HEK293 (cell line): ENCODE data around the gene ITGAL.

Source experiments
- BCL11B ChIP-seq: fragments of 450-650 bp; formaldehyde crosslinking; IDR thresholded peaks from 2 replicates; pipeline ENCODE4 v1.5.1; 2016; ENCODE audit warnings: low read depth, missing biosample characterization, missing genetic modification characterization
- HOXA7 ChIP-seq: sonication (generic); formaldehyde crosslinking; IDR thresholded peaks from 2 replicates; pipeline ENCODE4 v1.8.1; 2022; ENCODE audit warnings: missing genetic modification reagents, borderline replicate concordance
- PRDM1 ChIP-seq: fragments of 450-650 bp; formaldehyde crosslinking; IDR thresholded peaks from 2 replicates; pipeline ENCODE4; 2016; ENCODE audit warnings: missing biosample characterization, missing genetic modification characterization
- SP7 ChIP-seq: fragments of 450-650 bp; formaldehyde crosslinking; IDR thresholded peaks from 2 replicates; pipeline ENCODE4 v1.5.1; 2016; ENCODE audit warnings: missing biosample characterization, missing genetic modification characterization
- TRIM28 ChIP-seq: IDR thresholded peaks from 2 replicates; pipeline ENCODE4 v1.6.1; 2011; ENCODE audit warnings: low read length, control low read depth, borderline replicate concordance
- ZBTB21 ChIP-seq: fragments of 450-650 bp; formaldehyde crosslinking; IDR thresholded peaks from 2 replicates; pipeline ENCODE4 v1.5.1; 2017; ENCODE audit warnings: missing biosample characterization, missing genetic modification characterization
- ZBTB8A ChIP-seq: fragments of 450-650 bp; formaldehyde crosslinking; IDR thresholded peaks from 2 replicates; pipeline ENCODE4 v1.5.1; 2016; ENCODE audit warnings: missing biosample characterization, missing genetic modification characterization
- ZFHX2 ChIP-seq: fragments of 450-650 bp; formaldehyde crosslinking; conservative IDR thresholded peaks from 2 replicates; pipeline ENCODE4 v1.5.1; 2016; ENCODE audit warnings: missing biosample characterization, missing genetic modification characterization
- ZNF121 ChIP-seq: fragments of 450-650 bp; formaldehyde crosslinking; IDR thresholded peaks from 2 replicates; pipeline ENCODE4 v1.5.1; 2016; ENCODE audit warnings: missing biosample characterization, missing genetic modification characterization
- ZNF132 ChIP-seq: fragments of 450-650 bp; formaldehyde crosslinking; IDR thresholded peaks from 2 replicates; pipeline ENCODE4 v1.5.1; 2017; ENCODE audit warnings: missing biosample characterization, missing genetic modification characterization, borderline replicate concordance
- ZNF140 ChIP-seq: fragments of 450-650 bp; formaldehyde crosslinking; IDR thresholded peaks from 2 replicates; pipeline ENCODE4 v1.5.1; 2016; ENCODE audit warnings: missing biosample characterization, missing genetic modification characterization
- ZNF169 ChIP-seq: fragments of 450-650 bp; formaldehyde crosslinking; IDR thresholded peaks from 2 replicates; pipeline ENCODE4 v1.5.1; 2016; ENCODE audit warnings: missing biosample characterization, missing genetic modification characterization
- ZNF221 ChIP-seq: fragments of 450-650 bp; formaldehyde crosslinking; IDR thresholded peaks from 2 replicates; pipeline ENCODE4 v1.5.1; 2017; ENCODE audit warnings: missing biosample characterization, missing genetic modification characterization, borderline replicate concordance
- ZNF23 ChIP-seq: fragments of 450-650 bp; formaldehyde crosslinking; IDR thresholded peaks from 2 replicates; pipeline ENCODE4 v1.5.1; 2016; ENCODE audit warnings: missing biosample characterization, missing genetic modification characterization, borderline replicate concordance
- ZNF266 ChIP-seq: fragments of 450-650 bp; formaldehyde crosslinking; IDR thresholded peaks from 2 replicates; pipeline ENCODE4 v1.5.1; 2016; ENCODE audit warnings: missing biosample characterization, missing genetic modification characterization, low read depth
- ZNF302 ChIP-seq: fragments of 450-650 bp; formaldehyde crosslinking; IDR thresholded peaks from 2 replicates; pipeline ENCODE4 v1.5.1; 2016; ENCODE audit warnings: missing biosample characterization, missing genetic modification characterization, low read depth
- ZNF335 ChIP-seq: fragments of 450-650 bp; formaldehyde crosslinking; conservative IDR thresholded peaks from 2 replicates; pipeline ENCODE4 v1.5.1; 2016; ENCODE audit warnings: missing biosample characterization, missing genetic modification characterization
- ZNF521 ChIP-seq: fragments of 450-650 bp; formaldehyde crosslinking; IDR thresholded peaks from 2 replicates; pipeline ENCODE4 v1.5.1; 2017; ENCODE audit warnings: missing biosample characterization, mild to moderate bottlenecking, missing genetic modification characterization
- ZNF624 ChIP-seq: fragments of 450-650 bp; formaldehyde crosslinking; IDR thresholded peaks from 2 replicates; pipeline ENCODE4 v1.5.1; 2017; ENCODE audit warnings: missing biosample characterization, missing genetic modification characterization
- ZNF747 ChIP-seq: fragments of 450-650 bp; formaldehyde crosslinking; IDR thresholded peaks from 2 replicates; pipeline ENCODE4 v1.5.1; 2016; ENCODE audit warnings: missing biosample characterization, missing genetic modification characterization
- ZNF791 ChIP-seq: fragments of 450-650 bp; formaldehyde crosslinking; IDR thresholded peaks from 2 replicates; pipeline ENCODE4 v1.5.1; 2016; ENCODE audit warnings: missing biosample characterization, missing genetic modification characterization
- TF ChIP-seq, protein P1 (sequence below): fragments of 450-650 bp; formaldehyde crosslinking; optimal IDR thresholded peaks from 2 replicates; pipeline ENCODE3; 2016; ENCODE audit warnings: missing biosample characterization, mild to moderate bottlenecking, missing genetic modification characterization
- TF ChIP-seq, protein P2 (sequence below): fragments of 450-650 bp; formaldehyde crosslinking; IDR thresholded peaks from 2 replicates; pipeline ENCODE4 v1.5.1; 2016; ENCODE audit warnings: missing biosample characterization, missing genetic modification characterization
- TF ChIP-seq, protein P3 (sequence below): fragments of 450-650 bp; formaldehyde crosslinking; IDR thresholded peaks from 2 replicates; pipeline ENCODE4 v1.5.1; 2016; ENCODE audit warnings: missing biosample characterization, missing genetic modification characterization
- TF ChIP-seq, protein P4 (sequence below): fragments of 450-650 bp; formaldehyde crosslinking; IDR thresholded peaks from 2 replicates; pipeline ENCODE4 v1.5.1; 2016; ENCODE audit warnings: missing biosample characterization, missing genetic modification characterization, borderline replicate concordance
- TF ChIP-seq, protein P5 (sequence below): fragments of 450-650 bp; formaldehyde crosslinking; IDR thresholded peaks from 2 replicates; pipeline ENCODE4 v1.5.1; 2017; ENCODE audit warnings: missing biosample characterization, missing genetic modification characterization
- TF ChIP-seq, protein P6 (sequence below): fragments of 450-650 bp; formaldehyde crosslinking; IDR thresholded peaks from 2 replicates; pipeline ENCODE4 v1.5.1; 2016; ENCODE audit warnings: missing biosample characterization, missing genetic modification characterization

ITGAL gene

DNA sequence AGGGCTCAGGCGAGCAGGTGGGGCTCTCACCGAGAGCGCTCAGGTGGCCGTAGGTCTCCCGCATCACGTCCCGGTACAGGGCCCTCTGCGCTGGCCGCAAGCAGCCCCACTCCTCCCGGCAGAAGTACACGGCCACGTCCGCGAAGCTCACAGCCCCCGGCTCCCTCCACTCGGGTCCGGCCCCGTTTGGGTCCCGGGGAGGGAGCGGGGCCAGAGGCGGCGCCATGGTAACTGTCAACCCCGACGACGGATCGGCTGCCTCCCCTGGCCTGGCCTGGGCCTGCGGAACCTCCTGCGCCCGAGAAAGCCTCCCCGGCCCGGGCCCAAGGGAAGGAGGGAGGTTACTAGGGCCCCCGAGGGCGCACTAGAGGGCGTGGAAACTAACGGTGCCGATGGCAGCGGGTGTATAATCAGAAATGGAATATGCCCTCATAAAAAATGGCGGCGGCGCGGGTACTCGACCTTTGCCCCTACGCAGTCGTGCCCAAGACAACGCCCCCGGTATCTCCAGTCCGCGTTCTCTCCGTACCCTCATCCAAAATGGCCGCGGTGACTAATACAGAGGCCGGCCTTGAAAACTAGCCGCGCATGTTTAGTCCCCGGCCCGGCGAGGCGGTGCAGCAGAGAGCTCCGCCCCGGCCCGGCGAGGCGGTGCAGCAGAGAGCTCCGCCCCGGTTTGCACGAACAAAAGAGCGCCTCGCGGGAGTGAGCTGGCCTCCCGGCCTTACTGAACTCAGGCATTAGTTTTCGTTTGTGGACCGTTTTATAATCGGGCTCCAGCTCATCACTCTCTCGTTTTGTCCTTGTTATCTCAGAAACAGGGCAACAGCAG, 85.6 kb downstream of the ITGAL start, which contains the start of gene ZNF764 (continued):
- TF ChIP-seq, protein P1, sequence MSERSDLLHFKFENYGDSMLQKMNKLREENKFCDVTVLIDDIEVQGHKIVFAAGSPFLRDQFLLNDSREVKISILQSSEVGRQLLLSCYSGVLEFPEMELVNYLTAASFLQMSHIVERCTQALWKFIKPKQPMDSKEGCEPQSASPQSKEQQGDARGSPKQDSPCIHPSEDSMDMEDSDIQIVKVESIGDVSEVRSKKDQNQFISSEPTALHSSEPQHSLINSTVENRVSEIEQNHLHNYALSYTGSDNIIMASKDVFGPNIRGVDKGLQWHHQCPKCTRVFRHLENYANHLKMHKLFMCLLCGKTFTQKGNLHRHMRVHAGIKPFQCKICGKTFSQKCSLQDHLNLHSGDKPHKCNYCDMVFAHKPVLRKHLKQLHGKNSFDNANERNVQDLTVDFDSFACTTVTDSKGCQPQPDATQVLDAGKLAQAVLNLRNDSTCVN (tag by site-specific recombination): peak; percentile 93
- no peak for TF ChIP-seq ZNF521 (tag by site-specific recombination)
- TF ChIP-seq ZNF140 (tag by site-specific recombination): no peak
- peak; percentile 73 for TF ChIP-seq ZFHX2 (tag by site-specific recombination)
- TF ChIP-seq ZNF335 (tag by site-specific recombination): peak; percentile 91
- TF ChIP-seq, protein P2, sequence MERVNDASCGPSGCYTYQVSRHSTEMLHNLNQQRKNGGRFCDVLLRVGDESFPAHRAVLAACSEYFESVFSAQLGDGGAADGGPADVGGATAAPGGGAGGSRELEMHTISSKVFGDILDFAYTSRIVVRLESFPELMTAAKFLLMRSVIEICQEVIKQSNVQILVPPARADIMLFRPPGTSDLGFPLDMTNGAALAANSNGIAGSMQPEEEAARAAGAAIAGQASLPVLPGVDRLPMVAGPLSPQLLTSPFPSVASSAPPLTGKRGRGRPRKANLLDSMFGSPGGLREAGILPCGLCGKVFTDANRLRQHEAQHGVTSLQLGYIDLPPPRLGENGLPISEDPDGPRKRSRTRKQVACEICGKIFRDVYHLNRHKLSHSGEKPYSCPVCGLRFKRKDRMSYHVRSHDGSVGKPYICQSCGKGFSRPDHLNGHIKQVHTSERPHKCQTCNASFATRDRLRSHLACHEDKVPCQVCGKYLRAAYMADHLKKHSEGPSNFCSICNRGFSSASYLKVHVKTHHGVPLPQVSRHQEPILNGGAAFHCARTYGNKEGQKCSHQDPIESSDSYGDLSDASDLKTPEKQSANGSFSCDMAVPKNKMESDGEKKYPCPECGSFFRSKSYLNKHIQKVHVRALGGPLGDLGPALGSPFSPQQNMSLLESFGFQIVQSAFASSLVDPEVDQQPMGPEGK (tag by site-specific recombination): peak; percentile 92
- no peak for TF ChIP-seq ZNF132 (tag by site-specific recombination)
- TF ChIP-seq, protein P3, sequence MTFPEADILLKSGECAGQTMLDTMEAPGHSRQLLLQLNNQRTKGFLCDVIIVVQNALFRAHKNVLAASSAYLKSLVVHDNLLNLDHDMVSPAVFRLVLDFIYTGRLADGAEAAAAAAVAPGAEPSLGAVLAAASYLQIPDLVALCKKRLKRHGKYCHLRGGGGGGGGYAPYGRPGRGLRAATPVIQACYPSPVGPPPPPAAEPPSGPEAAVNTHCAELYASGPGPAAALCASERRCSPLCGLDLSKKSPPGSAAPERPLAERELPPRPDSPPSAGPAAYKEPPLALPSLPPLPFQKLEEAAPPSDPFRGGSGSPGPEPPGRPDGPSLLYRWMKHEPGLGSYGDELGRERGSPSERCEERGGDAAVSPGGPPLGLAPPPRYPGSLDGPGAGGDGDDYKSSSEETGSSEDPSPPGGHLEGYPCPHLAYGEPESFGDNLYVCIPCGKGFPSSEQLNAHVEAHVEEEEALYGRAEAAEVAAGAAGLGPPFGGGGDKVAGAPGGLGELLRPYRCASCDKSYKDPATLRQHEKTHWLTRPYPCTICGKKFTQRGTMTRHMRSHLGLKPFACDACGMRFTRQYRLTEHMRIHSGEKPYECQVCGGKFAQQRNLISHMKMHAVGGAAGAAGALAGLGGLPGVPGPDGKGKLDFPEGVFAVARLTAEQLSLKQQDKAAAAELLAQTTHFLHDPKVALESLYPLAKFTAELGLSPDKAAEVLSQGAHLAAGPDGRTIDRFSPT: peak; percentile 99; the same call in 1 of the 2 replicates
- no peak for TF ChIP-seq ZNF169 (tag by site-specific recombination)
- peak; percentile 75; the same call in 1 of the 2 replicates for TF ChIP-seq BCL11B
- TF ChIP-seq, protein P4, sequence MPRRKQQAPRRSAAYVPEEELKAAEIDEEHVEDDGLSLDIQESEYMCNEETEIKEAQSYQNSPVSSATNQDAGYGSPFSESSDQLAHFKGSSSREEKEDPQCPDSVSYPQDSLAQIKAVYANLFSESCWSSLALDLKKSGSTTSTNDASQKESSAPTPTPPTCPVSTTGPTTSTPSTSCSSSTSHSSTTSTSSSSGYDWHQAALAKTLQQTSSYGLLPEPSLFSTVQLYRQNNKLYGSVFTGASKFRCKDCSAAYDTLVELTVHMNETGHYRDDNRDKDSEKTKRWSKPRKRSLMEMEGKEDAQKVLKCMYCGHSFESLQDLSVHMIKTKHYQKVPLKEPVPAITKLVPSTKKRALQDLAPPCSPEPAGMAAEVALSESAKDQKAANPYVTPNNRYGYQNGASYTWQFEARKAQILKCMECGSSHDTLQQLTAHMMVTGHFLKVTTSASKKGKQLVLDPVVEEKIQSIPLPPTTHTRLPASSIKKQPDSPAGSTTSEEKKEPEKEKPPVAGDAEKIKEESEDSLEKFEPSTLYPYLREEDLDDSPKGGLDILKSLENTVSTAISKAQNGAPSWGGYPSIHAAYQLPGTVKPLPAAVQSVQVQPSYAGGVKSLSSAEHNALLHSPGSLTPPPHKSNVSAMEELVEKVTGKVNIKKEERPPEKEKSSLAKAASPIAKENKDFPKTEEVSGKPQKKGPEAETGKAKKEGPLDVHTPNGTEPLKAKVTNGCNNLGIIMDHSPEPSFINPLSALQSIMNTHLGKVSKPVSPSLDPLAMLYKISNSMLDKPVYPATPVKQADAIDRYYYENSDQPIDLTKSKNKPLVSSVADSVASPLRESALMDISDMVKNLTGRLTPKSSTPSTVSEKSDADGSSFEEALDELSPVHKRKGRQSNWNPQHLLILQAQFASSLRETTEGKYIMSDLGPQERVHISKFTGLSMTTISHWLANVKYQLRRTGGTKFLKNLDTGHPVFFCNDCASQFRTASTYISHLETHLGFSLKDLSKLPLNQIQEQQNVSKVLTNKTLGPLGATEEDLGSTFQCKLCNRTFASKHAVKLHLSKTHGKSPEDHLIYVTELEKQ (tag by site-specific recombination): no peak
- TF ChIP-seq ZBTB8A: peak; percentile 99
- peak; percentile 76; the same call in 1 of the 2 replicates for TF ChIP-seq SP7 (tag by site-specific recombination)
- TF ChIP-seq ZNF221 (tag by site-specific recombination): no peak
- peak; percentile 82 for TF ChIP-seq TRIM28
- TF ChIP-seq, protein P5, sequence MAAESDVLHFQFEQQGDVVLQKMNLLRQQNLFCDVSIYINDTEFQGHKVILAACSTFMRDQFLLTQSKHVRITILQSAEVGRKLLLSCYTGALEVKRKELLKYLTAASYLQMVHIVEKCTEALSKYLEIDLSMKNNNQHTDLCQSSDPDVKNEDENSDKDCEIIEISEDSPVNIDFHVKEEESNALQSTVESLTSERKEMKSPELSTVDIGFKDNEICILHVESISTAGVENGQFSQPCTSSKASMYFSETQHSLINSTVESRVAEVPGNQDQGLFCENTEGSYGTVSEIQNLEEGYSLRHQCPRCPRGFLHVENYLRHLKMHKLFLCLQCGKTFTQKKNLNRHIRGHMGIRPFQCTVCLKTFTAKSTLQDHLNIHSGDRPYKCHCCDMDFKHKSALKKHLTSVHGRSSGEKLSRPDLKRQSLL (tag by site-specific recombination): no peak
- TF ChIP-seq PRDM1 (tag by site-specific recombination): no peak
- no peak for TF ChIP-seq ZNF302 (tag by site-specific recombination)
- no peak for TF ChIP-seq ZNF266 (tag by site-specific recombination)
- no peak for TF ChIP-seq ZNF624 (tag by site-specific recombination)
- TF ChIP-seq ZBTB21 (tag by site-specific recombination): peak; percentile 34; the same call in 1 of the 2 replicates
- no peak for TF ChIP-seq ZNF791 (tag by site-specific recombination)
- TF ChIP-seq, protein P6, sequence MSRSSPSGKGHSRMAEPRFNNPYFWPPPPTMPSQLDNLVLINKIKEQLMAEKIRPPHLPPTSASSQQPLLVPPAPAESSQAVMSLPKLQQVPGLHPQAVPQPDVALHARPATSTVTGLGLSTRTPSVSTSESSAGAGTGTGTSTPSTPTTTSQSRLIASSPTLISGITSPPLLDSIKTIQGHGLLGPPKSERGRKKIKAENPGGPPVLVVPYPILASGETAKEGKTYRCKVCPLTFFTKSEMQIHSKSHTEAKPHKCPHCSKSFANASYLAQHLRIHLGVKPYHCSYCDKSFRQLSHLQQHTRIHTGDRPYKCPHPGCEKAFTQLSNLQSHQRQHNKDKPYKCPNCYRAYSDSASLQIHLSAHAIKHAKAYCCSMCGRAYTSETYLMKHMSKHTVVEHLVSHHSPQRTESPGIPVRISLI (tag by site-specific recombination): no peak
- no peak for TF ChIP-seq HOXA7 (CRISPR knock-in tag)
- TF ChIP-seq ZNF23 (tag by site-specific recombination): no peak
- no peak for TF ChIP-seq ZNF121 (tag by site-specific recombination)
- TF ChIP-seq ZNF747 (tag by site-specific recombination): no peak
